H1 (cell line): Measurements from ENCODE around the gene ZNF281.

Experiments used
- EZH2 ChIP-seq: fragments of 200-600 bp; sonication (generic); IDR thresholded peaks from 2 replicates; pipeline ENCODE4 v1.7.1; 2012; ENCODE audit warnings: low read depth, mild to moderate bottlenecking, moderate library complexity, low read length, inconsistent platforms; ENCODE audit not compliant: severe bottlenecking
- MAFK ChIP-seq: IDR thresholded peaks from 2 replicates; pipeline ENCODE4 v1.6.1; 2012; ENCODE audit warnings: low read depth, mild to moderate bottlenecking, improper control_type of control experiment, low read length
- POLR2A ChIP-seq, 2 experiments: IDR thresholded peaks; 1 replicate in 1 of 2; 2 replicates in 1 of 2; pipeline ENCODE4 v1.6.1; 2011; ENCODE audit warnings: low read depth in 2 of 2, low read length in 2 of 2, mild to moderate bottlenecking in 2 of 2; ENCODE audit errors: control extremely low read depth in 1 of 2
- POLR2AphosphoS5 ChIP-seq: IDR thresholded peaks from 2 replicates; pipeline ENCODE4 v1.6.1; 2011; ENCODE audit warnings: low read depth, low read length
- SP1 ChIP-seq: IDR thresholded peaks from 2 replicates; pipeline ENCODE4 v1.6.1; 2011; ENCODE audit warnings: low read depth, low read length
- TF ChIP-seq, protein P1 (sequence below): IDR thresholded peaks from 2 replicates; pipeline ENCODE4 v1.6.1; 2012; ENCODE audit warnings: inconsistent platforms

DNA sequence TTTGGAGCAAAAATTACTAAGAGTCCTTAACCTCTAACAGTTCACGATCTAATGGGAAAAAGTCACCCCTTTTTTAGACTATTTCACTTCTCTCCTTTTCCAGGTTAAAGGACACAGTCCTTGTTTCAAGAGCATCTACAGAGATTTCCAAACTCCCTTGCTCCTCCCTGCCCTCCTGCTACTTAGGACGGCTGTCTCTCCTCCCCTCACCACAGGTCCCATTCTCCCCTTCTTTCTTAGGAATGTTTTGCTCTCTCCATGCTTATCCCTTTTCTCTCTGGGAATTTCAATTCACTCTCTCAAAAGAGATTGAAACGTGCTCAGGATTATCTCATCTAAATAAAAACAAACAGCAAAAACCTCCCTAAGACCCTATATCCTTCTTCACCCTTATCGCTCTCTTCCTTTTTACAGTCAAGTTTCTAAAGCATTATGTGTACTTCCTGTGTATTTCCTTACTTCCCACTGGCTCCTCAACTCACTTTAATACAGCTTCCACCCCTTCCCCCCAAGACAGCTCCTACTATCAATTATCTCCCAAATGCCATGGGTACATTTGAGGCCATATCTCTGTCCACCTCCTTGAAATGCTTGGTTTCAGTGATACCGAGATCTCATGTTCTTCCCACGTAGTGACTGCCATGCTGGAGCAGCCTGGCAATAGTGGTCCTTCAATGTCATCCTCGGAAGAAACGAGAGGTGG lies 43.2 kb upstream of the ZNF281 start:
- TF ChIP-seq POLR2AphosphoS5 (no peak), POLR2A (IDR thresholded peaks at IDR 0.05; ENCODE audit: control extremely low read depth in 1 of 2, low read depth in 2 of 2, low read length in 2 of 2) (no peak), EZH2 (no peak), MAFK (no peak), SP1 (no peak)
- TF ChIP-seq, protein P1, sequence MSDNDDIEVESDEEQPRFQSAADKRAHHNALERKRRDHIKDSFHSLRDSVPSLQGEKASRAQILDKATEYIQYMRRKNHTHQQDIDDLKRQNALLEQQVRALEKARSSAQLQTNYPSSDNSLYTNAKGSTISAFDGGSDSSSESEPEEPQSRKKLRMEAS = no peak
